H1 (cell line): ENCODE results near the gene TXNDC15. TPM values are rescaled to one million over a fixed set of nuclear protein-coding genes. Genes with fewer than 3 reads are reported as not detected.

Source experiments
- CTCF ChIA-PET: fragments of 300-600 bp; sonication (Branson Sonifier 250); formaldehyde crosslinking; loops from one replicate; lab custom pipeline; 2021; ENCODE audit not compliant: partially characterized antibody; lab: Charles Lee
- POLR2A ChIA-PET: fragments of 300-600 bp; sonication (Branson Sonifier 250); formaldehyde crosslinking; loops from one replicate; lab custom pipeline; 2021; ENCODE audit warnings: inconsistent platforms; ENCODE audit not compliant: partially characterized antibody; lab: Charles Lee
- DNase-seq, 2 experiments: peaks; one replicate each; pipeline versions ENCODE4 v3.0.0 to v3.0.0-alpha.2; 2010 to 2022; ENCODE audit warnings: low spot score in 2 of 2, low read depth in 1 of 2, mixed read lengths in 1 of 2
- FAIRE-seq: peaks from 2 replicates; lab custom pipeline; 2011; peaks lifted over from hg19 to GRCh38; lab: Jason Lieb, UNC
- H2AFZ ChIP-seq: 2 replicates; pipeline ENCODE4 v1.8.1; 2012; ENCODE audit warnings: low read length, inconsistent platforms
- H2AK5ac ChIP-seq: 2 replicates; pipeline ENCODE4 v1.6.1; 2013; ENCODE audit warnings: low read depth, low read length
- H2BK120ac ChIP-seq: replicated peaks from 2 replicates; pipeline ENCODE3; 2013; ENCODE audit warnings: low read depth, low read length, inconsistent platforms
- H2BK12ac ChIP-seq: 2 replicates; pipeline ENCODE4 v1.6.1; 2013; ENCODE audit warnings: low read depth, low read length
- H2BK15ac ChIP-seq: 2 replicates; pipeline ENCODE4 v1.6.1; 2013; ENCODE audit warnings: low read length
- H2BK20ac ChIP-seq: 2 replicates; pipeline ENCODE4 v1.6.1; 2013; ENCODE audit warnings: low read length
- H2BK5ac ChIP-seq: 2 replicates; pipeline ENCODE4 v1.6.1; 2013; ENCODE audit warnings: low read depth, low read length
- H3K14ac ChIP-seq: 2 replicates; pipeline ENCODE4 v1.6.1; 2013; ENCODE audit warnings: inconsistent platforms; ENCODE audit not compliant: insufficient read length
- H3K18ac ChIP-seq: 2 replicates; pipeline ENCODE4 v1.6.1; 2013; ENCODE audit warnings: low read length; ENCODE audit errors: extremely low read depth
- H3K23ac ChIP-seq: 2 replicates; pipeline ENCODE4 v1.6.1; 2013; ENCODE audit warnings: inconsistent platforms; ENCODE audit not compliant: insufficient read length
- H3K23me2 ChIP-seq: 2 replicates; pipeline ENCODE4 v1.6.1; 2013; ENCODE audit warnings: low read depth, low read length
- H3K27ac ChIP-seq: 2 replicates; pipeline ENCODE4 v1.6.1; 2011; ENCODE audit warnings: low read depth, low read length, inconsistent platforms
- H3K27me3 ChIP-seq, 4 experiments: replicated peaks in 1 of 4; 1 replicate in 1 of 4; 2 replicates in 3 of 4; pipeline versions ENCODE4 v1.6.1 to v1.8.1; 2011 to 2013; ENCODE audit warnings: low read length in 3 of 4, mild to moderate bottlenecking in 3 of 4, inconsistent platforms in 2 of 4, mixed read lengths in 2 of 4, moderate library complexity in 1 of 4; ENCODE audit not compliant: control insufficient read depth in 3 of 4, insufficient read depth in 3 of 4; ENCODE audit errors: extremely low read depth in 1 of 4
- H3K36me3 ChIP-seq, 4 experiments: 2 replicates each; pipeline versions ENCODE4 v1.6.1 to v1.8.1; 2011 to 2013; ENCODE audit warnings: mild to moderate bottlenecking in 4 of 4, low read length in 3 of 4, moderate library complexity in 2 of 4, control low read depth in 1 of 4, inconsistent platforms in 1 of 4; ENCODE audit not compliant: insufficient read depth in 4 of 4, control insufficient read depth in 2 of 4
- H3K4ac ChIP-seq: replicated peaks from 2 replicates; pipeline ENCODE3; 2013; ENCODE audit warnings: low read length, low read depth, mixed read lengths, inconsistent platforms; ENCODE audit not compliant: insufficient read length
- H3K4me1 ChIP-seq, 4 experiments: replicated peaks in 1 of 4; 1 replicate in 1 of 4; 2 replicates in 3 of 4; pipeline versions ENCODE4 v1.6.1 to v1.8.1; 2011 to 2013; ENCODE audit warnings: low read length in 3 of 4, inconsistent platforms in 2 of 4, mixed read lengths in 1 of 4; ENCODE audit not compliant: insufficient read depth in 4 of 4, control insufficient read depth in 3 of 4
- H3K4me2 ChIP-seq, 2 experiments: 2 replicates each; pipeline versions ENCODE4 v1.6.1 to v1.8.1; 2011 to 2013; ENCODE audit warnings: low read depth in 2 of 2, low read length in 2 of 2, control low read depth in 1 of 2, inconsistent platforms in 1 of 2, mild to moderate bottlenecking in 1 of 2; ENCODE audit not compliant: insufficient read depth in 1 of 2
- H3K4me3 ChIP-seq, 4 experiments: fragments of 200-600, 300-600 bp in 1 of 4; sonication (generic), shearing (Covaris generic), sonication (Bioruptor Twin) in 1 of 4; 2 replicates each; pipeline versions ENCODE4 v1.5.1 to v1.8.1; 2011 to 2016; ENCODE audit warnings: low read length in 4 of 4, low read depth in 3 of 4, control low read depth in 2 of 4, inconsistent platforms in 2 of 4, mild to moderate bottlenecking in 2 of 4, mixed read lengths in 1 of 4, moderate library complexity in 1 of 4; ENCODE audit not compliant: insufficient read depth in 2 of 4; ENCODE audit errors: extremely low read depth in 1 of 4
- H3K56ac ChIP-seq: replicated peaks from 2 replicates; pipeline ENCODE3; 2013; ENCODE audit warnings: low read depth, mild to moderate bottlenecking, mixed read lengths, low read length, inconsistent platforms; ENCODE audit not compliant: insufficient read length
- H3K79me1 ChIP-seq: 2 replicates; pipeline ENCODE4 v1.6.1; 2013; ENCODE audit warnings: low read depth, low read length, control low read depth
- H3K79me2 ChIP-seq, 2 experiments: 2 replicates each; pipeline versions ENCODE4 v1.6.1 to v1.8.1; 2012 to 2013; ENCODE audit warnings: low read length in 2 of 2, mild to moderate bottlenecking in 2 of 2, inconsistent platforms in 1 of 2; ENCODE audit not compliant: insufficient read depth in 2 of 2, control insufficient read depth in 1 of 2
- H3K9ac ChIP-seq, 4 experiments: replicated peaks in 1 of 4; 1 replicate in 1 of 4; 2 replicates in 3 of 4; pipeline versions ENCODE4 v1.6.1 to v1.8.1; 2011 to 2013; ENCODE audit warnings: low read depth in 3 of 4, low read length in 3 of 4, control low read depth in 2 of 4, mild to moderate bottlenecking in 2 of 4, moderate library complexity in 2 of 4, inconsistent platforms in 1 of 4; ENCODE audit errors: extremely low read depth in 1 of 4
- H3K9me3 ChIP-seq, 2 experiments: 2 replicates each; pipeline versions ENCODE4 v1.6.1 to v1.8.1; 2012 to 2013; ENCODE audit warnings: mild to moderate bottlenecking in 2 of 2, moderate library complexity in 2 of 2, control low read depth in 1 of 2, inconsistent platforms in 1 of 2, low read depth in 1 of 2, low read length in 1 of 2, mixed read lengths in 1 of 2; ENCODE audit not compliant: insufficient read depth in 2 of 2
- H4K20me1 ChIP-seq, 2 experiments: replicated peaks in 1 of 2; 2 replicates each; pipeline versions ENCODE3 to v1.8.1; 2011 to 2013; ENCODE audit warnings: inconsistent platforms in 2 of 2, low read length in 2 of 2, mild to moderate bottlenecking in 1 of 2; ENCODE audit not compliant: insufficient read depth in 2 of 2, control insufficient read depth in 1 of 2
- H4K5ac ChIP-seq: 2 replicates; pipeline ENCODE4 v1.6.1; 2013; ENCODE audit warnings: low read length, low read depth, mixed read lengths, inconsistent platforms; ENCODE audit not compliant: insufficient read length
- H4K8ac ChIP-seq: 2 replicates; pipeline ENCODE4 v1.8.0; 2013; ENCODE audit warnings: mild to moderate bottlenecking, moderate library complexity, low read length, inconsistent platforms; ENCODE audit not compliant: insufficient read depth; ENCODE audit errors: extremely low read depth
- H4K91ac ChIP-seq: replicated peaks from 2 replicates; pipeline ENCODE3; 2013; ENCODE audit warnings: low read length, mixed read lengths, inconsistent platforms; ENCODE audit not compliant: insufficient read length
- ATF3 ChIP-seq: IDR thresholded peaks from 2 replicates; pipeline ENCODE4 v1.6.1; 2011; ENCODE audit warnings: low read depth, mild to moderate bottlenecking, low read length; ENCODE audit not compliant: insufficient read depth
- BACH1 ChIP-seq: IDR thresholded peaks from 2 replicates; pipeline ENCODE4 v1.6.1; 2012; ENCODE audit warnings: low read length, improper control_type of control experiment
- CEBPB ChIP-seq: IDR thresholded peaks from 2 replicates; pipeline ENCODE4 v1.6.1; 2012; ENCODE audit warnings: low read depth, low read length
- FOSL1 ChIP-seq: IDR thresholded peaks from 2 replicates; pipeline ENCODE4 v1.6.1; 2011; ENCODE audit warnings: mild to moderate bottlenecking, low read depth, low read length, moderate library complexity; ENCODE audit not compliant: insufficient read depth
- MAX ChIP-seq: IDR thresholded peaks from 2 replicates; pipeline ENCODE4 v1.6.1; 2012; ENCODE audit warnings: inconsistent platforms
- PHF8 ChIP-seq: fragments of 200-600 bp; sonication (generic); conservative IDR thresholded peaks from 2 replicates; pipeline ENCODE4 v1.7.1; 2012; ENCODE audit warnings: low read depth, mild to moderate bottlenecking, inconsistent platforms, low read length, moderate library complexity
- whole genome bisulfite sequencing, 2 experiments: shearing (Covaris generic) in 1 of 2; methylation state at CpG; one replicate each; pipeline versions ENCODE4 v1.1.6 to v1.1.7; 2013 to 2015; ENCODE audit warnings: low lambda C conversion rate in 2 of 2, mixed read lengths in 2 of 2, inconsistent platforms in 1 of 2, low coverage in 1 of 2, missing lambda C conversion rate in 1 of 2; ENCODE audit not compliant: insufficient replicate concordance in 2 of 2, insufficient coverage in 1 of 2, insufficient read length in 1 of 2; ENCODE audit errors: extremely low coverage in 1 of 2, missing lambda C conversion rate in 1 of 2; 5-methylcytosine and 5-hydroxymethylcytosine counted together
- polyA plus RNA-seq, 7 experiments: library from polyadenylated mRNA; depleted of rRNA in 3 of 7; stranded (reverse) in 5 of 7; unstranded in 2 of 7; fragments of >200 nt in 5 of 7; fragments of 200-250 nt in 2 of 7; gene quantifications; 1 replicate in 5 of 7; 2 replicates in 1 of 7; 4 replicates in 1 of 7; pipeline versions ENCODE4 v1.2.1 to v1.2.3, GENCODE V29; 2011 to 2013; ENCODE audit warnings: missing spikeins in 2 of 7, mixed read lengths in 2 of 7
- total RNA-seq: library from RNA; stranded (reverse); fragmentation: NEBNext Ultra II Directional; extraction: Animal tissue kit (Norgen Biotek cat#: 25700); gene quantifications from 2 replicates; pipeline ENCODE4 v1.2.1, GENCODE V29; 2021

TXNDC15 gene
- total and polyA plus RNA-seq, 2 of the 8 experiments (the other 6 are each of a cell fraction or from before 2014, with no cell fraction given), result 20.1 to 30.8 TPM

- Histone ChIP-seq H3K18ac (no peak overlapping the region), H2BK120ac (no peak overlapping the region), H3K9ac (no peak overlapping the region), H2AK5ac (no peak overlapping the region), H3K27ac (no peak overlapping the region), H3K4me3 (no peak overlapping the region), H2AFZ (no peak overlapping the region), H3K79me1 (no peaks in the 10 kb centered on the region), H3K79me2 (no peaks in the 10 kb centered on the region), H2BK5ac (no peak overlapping the region), H3K4ac (no peak overlapping the region), H3K4me2 (no peak overlapping the region), H3K56ac (no peak overlapping the region), H3K9me3 (no peaks in the 10 kb centered on the region), H3K23me2 (no peaks in the 10 kb centered on the region), H3K14ac (no peak overlapping the region), H3K4me1 (no peaks in the 10 kb centered on the region), H3K36me3 (peaks cover 0 to 22% (median 6%) of the 10 kb centered on the region in 4 experiments; a peak in 4 of 8 replicates), H4K5ac (no peak overlapping the region), H3K23ac (no peak overlapping the region), H2BK15ac (no peak overlapping the region), H4K20me1 (no peaks in the 10 kb centered on the region), H2BK20ac (no peak overlapping the region), H4K91ac (no peak overlapping the region), H2BK12ac (no peak overlapping the region), H4K8ac (no peak overlapping the region), H3K27me3 (no peaks in the 10 kb centered on the region)
- 91% methylated on average over 3 of the region's 3 CpGs; no CpG with 5 or more reads in 1 of the 2 experiments for WGBS, 2 experiments
- FAIRE-seq (no peak), DNase-seq (no peak)
- CTCF ChIA-PET, result interaction anchor here (0.7 to 1.7 kb wide), 3 partner anchors 11 to 213 kb away, joined by 4 to 5 read pairs (median 4); no protein-coding TSS in a partner anchor
- POLR2A ChIA-PET, result interaction anchor here (0.6 to 1.4 kb wide), 3 partner anchors 64 to 166 kb away, joined by 3 to 6 read pairs (median 4); partner anchors contain the start of gene PCBD2
- TF ChIP-seq FOSL1 (no peak), CEBPB (no peak), PHF8 (no peak), BACH1 (no peak), MAX (no peak), ATF3 (no peak)
Observed at GRCh38 chr5:134840811-134841210, 33.4 kb upstream of the TXNDC15 start.
